ENCODE measurements around the gene ERGIC2. TPM values are rescaled to one million over a fixed set of nuclear protein-coding genes. Genes with fewer than 3 reads are reported as not detected.

ERGIC2 gene
- total RNA-seq, 4 donors from 2014 or later: 13.7 to 24.8 (median 18.9) TPM

DNA sequence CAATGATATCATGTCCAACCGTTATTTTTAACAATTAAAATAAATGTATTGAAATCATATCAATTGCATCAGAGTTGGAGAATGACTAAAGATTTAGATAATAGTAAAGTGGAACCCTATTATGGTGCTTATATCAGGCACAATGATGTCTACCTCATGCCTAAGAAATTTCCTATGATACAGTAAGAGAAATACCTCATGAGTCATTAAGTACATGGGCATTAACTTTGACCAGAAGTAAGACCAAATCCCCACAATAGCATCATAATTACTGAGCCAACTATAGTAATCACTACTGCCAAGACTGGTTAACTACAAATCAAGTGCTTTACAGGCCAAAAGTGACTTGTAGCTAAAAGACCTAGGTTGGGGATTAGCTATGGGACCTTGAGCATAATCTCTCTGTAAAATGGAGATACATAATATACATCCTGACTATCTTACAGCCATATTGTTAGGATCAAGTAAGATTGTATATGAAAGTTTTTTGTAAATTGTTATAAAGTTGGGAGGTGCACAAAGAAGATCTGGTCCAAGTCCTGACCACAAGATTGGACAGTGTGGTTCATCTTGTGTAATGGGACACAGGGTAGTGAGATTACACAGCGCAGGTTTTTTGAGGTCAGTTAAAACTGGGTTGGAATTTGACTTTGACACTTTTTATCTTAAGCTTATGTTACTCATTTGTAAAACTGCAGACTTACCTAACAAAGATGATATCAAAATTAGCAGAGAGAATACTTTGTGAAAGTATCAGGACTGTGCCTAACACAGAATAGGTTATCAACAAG lies 60.5 kb downstream of the ERGIC2 start:
- H3K27me3 ChIP-seq: no peaks in the 10 kb centered on the region
- peaks cover 0 to 16% (median 0%) of the 10 kb centered on the region in 4 donors for H3K4me1 ChIP-seq
- no peaks in the 10 kb centered on the region for H3K9me3 ChIP-seq
- H3K4me3 ChIP-seq: no peak overlapping the region
- DNase-seq: no peak
- peaks cover 0 to 12% (median 0%) of the 10 kb centered on the region in 3 donors for H3K36me3 ChIP-seq
- no peak overlapping the region for H3K27ac ChIP-seq
- TF ChIP-seq, protein P1, sequence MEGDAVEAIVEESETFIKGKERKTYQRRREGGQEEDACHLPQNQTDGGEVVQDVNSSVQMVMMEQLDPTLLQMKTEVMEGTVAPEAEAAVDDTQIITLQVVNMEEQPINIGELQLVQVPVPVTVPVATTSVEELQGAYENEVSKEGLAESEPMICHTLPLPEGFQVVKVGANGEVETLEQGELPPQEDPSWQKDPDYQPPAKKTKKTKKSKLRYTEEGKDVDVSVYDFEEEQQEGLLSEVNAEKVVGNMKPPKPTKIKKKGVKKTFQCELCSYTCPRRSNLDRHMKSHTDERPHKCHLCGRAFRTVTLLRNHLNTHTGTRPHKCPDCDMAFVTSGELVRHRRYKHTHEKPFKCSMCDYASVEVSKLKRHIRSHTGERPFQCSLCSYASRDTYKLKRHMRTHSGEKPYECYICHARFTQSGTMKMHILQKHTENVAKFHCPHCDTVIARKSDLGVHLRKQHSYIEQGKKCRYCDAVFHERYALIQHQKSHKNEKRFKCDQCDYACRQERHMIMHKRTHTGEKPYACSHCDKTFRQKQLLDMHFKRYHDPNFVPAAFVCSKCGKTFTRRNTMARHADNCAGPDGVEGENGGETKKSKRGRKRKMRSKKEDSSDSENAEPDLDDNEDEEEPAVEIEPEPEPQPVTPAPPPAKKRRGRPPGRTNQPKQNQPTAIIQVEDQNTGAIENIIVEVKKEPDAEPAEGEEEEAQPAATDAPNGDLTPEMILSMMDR (IDR thresholded peaks at IDR 0.05): no peak
- TF ChIP-seq POLR2A (IDR thresholded peaks at IDR 0.05): no peak

DNA sequence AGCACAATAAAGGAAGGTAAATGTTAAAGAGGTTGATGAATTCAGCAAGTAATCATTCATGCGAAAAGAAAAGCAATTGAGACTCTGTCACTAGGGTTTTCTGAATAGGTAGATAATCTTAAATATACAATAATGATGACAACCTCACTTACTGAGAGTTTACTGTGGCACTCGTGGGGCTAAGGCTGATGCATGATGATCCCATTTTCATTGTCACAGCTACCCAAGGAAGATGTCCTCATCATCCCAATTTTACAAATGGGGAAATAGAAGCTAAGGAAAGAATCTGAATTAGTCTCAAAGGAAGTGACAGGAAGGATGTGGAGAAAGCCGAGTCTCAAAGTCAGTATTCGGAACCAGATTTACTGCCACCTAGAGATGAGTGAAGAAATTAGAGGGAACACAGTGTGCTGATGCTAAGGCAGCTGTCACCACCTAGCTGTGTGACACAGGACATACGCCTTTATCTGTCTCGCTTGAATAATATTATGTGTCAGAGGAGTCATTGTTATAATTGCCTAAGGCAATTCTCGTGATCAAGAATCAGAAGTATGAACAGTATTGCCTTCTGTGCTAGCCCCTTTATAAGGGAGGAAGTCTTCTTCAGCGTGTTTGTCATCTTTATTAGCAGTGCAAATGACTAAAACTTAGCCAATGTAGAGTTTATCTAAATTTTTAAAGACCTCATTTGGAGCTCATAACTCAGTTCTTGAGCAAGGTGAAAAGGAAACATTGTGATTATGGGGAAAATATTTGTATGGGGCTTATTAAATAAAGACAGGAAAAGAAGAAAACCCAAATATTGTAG lies 63.2 kb downstream of the ERGIC2 start:
- TF ChIP-seq, protein P1 (IDR thresholded peaks at IDR 0.05): peak in 5 of 6 experiments; percentile 35 to 100 (median 99)
- TF ChIP-seq POLR2A (IDR thresholded peaks at IDR 0.05): no peak
- peaks cover 0 to 16% (median 0%) of the 10 kb centered on the region in 4 donors for H3K4me1 ChIP-seq
- peaks cover 0 to 1% (median 0%) of the 10 kb centered on the region in 3 donors for H3K36me3 ChIP-seq
- no peaks in the 10 kb centered on the region for H3K27me3 ChIP-seq
- no peaks in the 10 kb centered on the region for H3K9me3 ChIP-seq
- peak in 1 of 3 donors; percentile 72 for DNase-seq
- no peak overlapping the region for H3K27ac ChIP-seq
- H3K4me3 ChIP-seq: no peak overlapping the region

DNA sequence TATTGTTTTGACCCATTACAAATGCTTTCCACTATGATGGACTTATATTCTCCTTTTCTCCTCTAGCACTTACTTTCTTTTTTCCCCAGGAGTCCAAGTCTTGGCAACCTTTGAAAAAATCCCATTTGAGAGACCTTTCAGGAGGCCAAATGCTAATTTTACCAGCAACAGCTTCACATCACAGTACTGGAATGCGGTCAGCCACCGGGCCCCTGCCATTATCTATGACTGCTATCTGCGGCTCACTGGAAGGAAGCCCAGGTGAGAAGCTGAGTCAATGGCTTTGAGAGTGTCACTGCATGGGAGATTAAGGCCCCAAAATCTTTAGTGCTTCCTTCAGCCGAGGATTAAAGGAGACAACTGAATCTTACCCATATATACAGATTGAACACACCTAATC lies 64.2 kb downstream of the ERGIC2 start:
- no peak overlapping the region for H3K27ac ChIP-seq
- DNase-seq: no peak
- H3K27me3 ChIP-seq: no peaks in the 10 kb centered on the region
- no peaks in the 10 kb centered on the region for H3K9me3 ChIP-seq
- H3K4me3 ChIP-seq: no peak overlapping the region
- no peaks in the 10 kb centered on the region for H3K36me3 ChIP-seq
- TF ChIP-seq, protein P1 (IDR thresholded peaks at IDR 0.05): no peak
- no peak for TF ChIP-seq POLR2A (IDR thresholded peaks at IDR 0.05)
- H3K4me1 ChIP-seq: peaks cover 0 to 14% (median 0%) of the 10 kb centered on the region in 4 donors

DNA sequence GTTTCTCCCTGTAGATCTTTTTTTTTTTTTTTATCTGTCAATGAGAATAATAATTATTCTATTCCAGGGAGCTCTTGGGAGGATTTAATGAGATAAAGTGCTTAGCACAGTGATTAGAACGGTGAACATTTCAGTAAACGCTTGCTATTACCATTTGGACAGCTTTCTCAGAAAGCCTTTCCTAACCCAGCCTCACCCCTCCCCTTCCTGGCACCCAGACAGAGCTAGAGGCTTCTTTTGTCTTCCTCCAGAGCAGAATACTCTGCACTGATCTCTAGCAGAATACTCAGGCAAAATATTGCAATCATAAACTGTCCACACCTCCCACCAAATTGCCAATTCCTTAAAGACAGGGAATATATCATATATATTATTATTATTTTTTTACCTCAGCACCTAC lies 66.6 kb downstream of the ERGIC2 start:
- H3K27ac ChIP-seq: no peak overlapping the region
- no peak for DNase-seq
- TF ChIP-seq, protein P1 (IDR thresholded peaks at IDR 0.05): no peak
- TF ChIP-seq POLR2A (IDR thresholded peaks at IDR 0.05): no peak
- H3K27me3 ChIP-seq: no peaks in the 10 kb centered on the region
- H3K4me1 ChIP-seq: peaks cover 0 to 14% (median 0%) of the 10 kb centered on the region in 4 donors
- no peaks in the 10 kb centered on the region for H3K9me3 ChIP-seq
- no peak overlapping the region for H3K4me3 ChIP-seq
- no peaks in the 10 kb centered on the region for H3K36me3 ChIP-seq

DNA sequence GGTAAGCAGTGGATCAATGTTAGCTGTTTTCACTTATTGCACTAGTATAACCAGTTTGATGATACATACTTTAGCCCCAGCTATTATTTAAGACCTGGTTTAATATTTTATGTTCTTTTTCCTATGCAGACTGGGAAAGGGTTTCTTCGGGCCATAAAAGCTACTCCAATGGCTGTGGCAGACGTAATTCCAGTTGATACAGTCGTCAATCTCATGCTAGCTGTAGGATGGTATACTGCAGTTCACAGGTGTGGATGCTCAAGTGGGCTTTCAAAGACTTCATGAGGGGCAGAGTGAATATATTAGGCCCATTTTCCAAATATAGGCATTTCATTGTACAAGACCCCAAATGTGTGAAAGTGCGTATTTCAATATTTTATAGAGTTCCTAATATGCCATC lies 70.1 kb downstream of the ERGIC2 start:
- DNase-seq: no peak
- Histone ChIP-seq H3K27me3 (no peaks in the 10 kb centered on the region), H3K4me1 (peaks cover 0 to 7% (median 0%) of the 10 kb centered on the region in 4 donors), H3K4me3 (no peak overlapping the region), H3K36me3 (no peaks in the 10 kb centered on the region), H3K9me3 (no peaks in the 10 kb centered on the region), H3K27ac (peak overlapping the region in 1 of 4 donors; percentile 53)
- TF ChIP-seq POLR2A (IDR thresholded peaks at IDR 0.05): no peak
- TF ChIP-seq, protein P1 (IDR thresholded peaks at IDR 0.05): peak in 3 of 6 experiments; percentile 13 to 30 (median 24)
